Inflammatory macrophage treated with lipopolysaccharide for 4 hours (primary cell): ENCODE results near the gene ASB18.

Experiments
- DNase-seq: peaks from one replicate; pipeline ENCODE4 v3.0.0-alpha.2; 2020

Gene ASB18

DNA sequence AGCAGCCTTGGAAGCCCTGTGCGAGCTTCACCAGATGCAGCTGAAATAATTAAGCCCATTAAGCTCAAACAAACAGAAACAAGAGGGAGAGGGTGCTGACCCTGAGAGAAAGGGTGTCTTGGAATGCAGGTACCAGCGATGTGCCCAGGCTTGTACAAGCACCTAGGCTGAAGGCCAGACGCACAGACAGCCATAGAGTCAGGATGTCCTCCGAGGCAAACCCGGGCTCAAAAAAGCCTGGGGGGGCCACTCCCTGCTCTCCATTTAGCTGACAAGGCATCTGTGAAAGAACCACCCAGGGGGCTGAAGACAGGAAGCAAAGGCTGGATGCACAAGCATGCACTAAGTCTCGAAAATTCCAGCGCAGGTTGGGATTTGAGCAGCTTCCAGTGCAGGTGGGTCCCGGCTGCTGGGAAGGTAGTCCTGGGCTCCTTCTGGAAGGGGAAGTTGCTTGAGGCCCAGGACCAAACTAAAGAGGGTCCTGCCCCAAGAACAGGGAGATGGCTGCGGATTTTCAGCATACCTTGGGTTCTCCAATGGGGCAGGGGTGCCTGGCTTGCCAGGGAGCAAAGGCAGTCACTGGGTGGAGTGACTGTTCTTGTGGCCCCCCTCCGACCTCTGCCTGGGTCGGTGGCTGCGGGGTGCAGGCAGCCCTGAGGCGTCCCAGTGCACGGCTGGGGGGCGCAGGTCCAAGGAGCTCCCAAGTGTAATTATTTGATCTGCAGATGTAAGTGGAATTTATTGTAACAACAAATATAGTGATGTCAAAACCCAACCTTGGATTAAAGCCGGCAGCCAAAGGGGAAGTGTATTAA is 102.0 kb downstream of the ASB18 start:
- no peak for DNase-seq

DNA sequence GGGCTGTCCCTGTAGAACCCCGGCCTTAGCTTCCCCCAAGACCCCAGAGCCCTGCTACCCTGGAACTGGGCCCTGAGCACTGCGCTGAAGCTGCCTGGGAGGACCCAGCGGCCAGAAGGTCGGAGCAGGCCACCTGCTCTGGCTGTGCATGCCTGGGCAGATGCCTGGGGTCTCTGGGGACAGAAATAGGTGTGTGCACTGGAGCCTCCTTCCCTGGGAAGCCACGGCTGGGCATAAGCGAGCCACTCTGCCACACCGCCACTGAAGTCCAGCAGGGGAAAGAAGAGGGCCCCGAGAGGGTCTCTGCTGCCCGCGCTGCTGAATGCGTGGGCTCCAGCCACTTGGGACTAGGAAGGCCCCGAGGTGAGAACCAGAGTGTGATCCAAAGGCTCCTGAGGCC is 102.7 kb downstream of the ASB18 start:
- DNase-seq = no peak

DNA sequence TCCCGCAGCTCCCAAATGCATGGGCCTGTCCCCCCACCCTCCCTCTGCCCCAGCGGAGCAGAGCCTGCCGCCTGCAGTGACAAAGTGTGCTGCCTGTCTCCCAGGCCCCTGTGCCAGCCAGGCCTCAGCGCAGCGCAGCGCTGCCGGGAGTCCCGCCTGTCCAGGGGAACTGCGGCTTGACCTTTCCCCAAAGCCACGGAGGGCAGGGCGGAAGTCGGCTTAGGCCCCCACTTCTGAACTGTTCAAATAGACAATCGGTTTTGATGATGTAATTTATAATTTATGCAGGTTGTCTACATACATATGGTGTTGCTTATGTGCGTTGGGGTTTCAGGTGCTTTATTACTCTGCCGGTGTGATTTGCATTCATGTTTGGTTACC is 103.1 kb downstream of the ASB18 start:
- DNase-seq = no peak

DNA sequence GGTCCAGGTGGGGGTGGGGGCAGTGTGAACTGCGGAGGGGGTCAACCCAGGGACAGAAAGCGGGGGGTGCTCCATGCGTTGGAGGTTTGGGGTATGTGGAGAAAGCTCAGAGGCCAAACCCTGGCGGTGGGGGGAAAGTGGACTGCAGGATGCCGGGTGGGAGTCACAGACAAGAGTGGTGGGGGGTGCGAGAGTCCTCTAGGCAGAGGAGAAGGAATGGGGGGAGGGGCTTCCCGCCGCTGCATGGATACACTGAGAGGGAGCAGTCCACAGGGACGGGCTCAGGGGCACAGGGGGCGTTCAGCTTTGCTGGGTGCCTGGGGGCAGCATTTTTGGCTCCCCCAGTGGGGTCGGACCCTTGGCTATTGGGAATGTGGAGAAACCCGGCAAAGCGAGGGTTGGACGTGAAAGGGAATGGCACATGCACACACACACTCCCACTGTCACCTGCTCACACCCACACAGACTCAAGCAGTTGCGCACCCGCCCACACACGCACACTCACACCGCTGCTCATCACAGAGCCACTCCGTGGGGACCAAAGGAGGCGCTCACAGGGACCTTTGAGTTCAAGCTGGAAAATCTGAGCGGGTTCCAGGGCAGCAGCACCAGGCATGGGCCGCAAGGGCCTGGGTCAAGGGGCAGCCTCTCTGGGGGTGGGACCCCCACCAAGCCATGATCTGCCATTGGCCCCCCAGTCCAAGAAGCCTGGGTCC is 103.7 kb downstream of the ASB18 start:
- no peak for DNase-seq

DNA sequence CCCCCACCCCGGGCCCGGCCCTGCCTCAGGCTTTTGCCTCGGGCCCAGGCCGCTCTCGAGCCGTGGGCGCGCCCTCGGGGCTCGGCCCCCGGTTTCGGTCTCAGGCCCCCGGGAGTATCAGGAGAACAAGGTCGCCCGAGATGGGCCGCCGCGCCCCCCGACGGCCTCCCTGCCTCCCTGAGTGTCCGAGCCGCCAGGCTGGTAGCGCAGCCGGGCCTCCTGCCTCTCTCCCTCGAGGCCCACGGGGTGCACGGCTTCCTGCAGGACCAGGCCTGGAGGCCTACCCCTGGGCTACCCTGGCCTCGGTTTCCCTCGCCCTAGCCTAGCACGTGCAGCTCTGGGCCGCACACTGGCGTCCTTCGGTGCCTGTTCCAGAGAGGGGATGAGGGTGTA is 104.4 kb downstream of the ASB18 start:
- DNase-seq = no peak

DNA sequence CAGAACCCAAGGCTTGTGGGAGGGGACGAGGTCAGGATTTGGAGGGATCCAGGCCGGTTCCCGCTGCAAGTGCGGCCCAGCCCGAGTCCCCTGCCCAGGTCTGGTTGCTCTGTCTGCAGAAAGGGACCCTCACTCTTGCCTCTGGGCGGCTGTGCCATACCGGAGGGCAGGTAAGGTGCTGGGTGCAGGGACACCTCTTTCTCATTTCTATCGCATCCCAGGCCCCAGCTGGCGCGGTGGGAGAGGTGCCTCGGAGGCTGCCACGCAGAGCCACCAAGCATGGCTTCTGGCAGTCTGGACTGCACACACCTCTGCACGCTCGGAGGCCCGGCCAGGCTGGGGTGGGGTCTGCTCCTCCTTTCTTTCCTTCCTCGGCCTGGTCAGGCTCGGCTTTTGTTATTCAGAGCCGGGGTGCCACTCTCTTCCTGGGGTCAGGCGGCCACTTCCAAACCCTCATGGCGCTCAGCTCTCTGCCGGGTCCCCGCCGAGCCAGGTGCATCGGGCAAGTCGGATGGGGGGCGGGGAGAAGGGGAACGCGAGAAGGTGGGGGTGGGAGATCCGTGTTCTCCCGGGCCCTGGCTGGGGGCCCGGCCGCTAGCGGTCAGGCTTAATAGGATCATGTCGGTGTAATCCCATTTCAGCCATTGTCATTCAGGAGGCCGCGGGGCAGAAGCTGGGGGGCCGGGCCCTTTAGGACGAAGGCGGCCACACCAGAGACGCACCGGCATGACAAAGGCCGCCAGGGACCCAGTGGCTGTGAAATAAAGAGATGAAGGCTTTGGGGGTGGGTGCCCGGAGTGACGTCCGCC is 105.0 kb downstream of the ASB18 start:
- no peak for DNase-seq

DNA sequence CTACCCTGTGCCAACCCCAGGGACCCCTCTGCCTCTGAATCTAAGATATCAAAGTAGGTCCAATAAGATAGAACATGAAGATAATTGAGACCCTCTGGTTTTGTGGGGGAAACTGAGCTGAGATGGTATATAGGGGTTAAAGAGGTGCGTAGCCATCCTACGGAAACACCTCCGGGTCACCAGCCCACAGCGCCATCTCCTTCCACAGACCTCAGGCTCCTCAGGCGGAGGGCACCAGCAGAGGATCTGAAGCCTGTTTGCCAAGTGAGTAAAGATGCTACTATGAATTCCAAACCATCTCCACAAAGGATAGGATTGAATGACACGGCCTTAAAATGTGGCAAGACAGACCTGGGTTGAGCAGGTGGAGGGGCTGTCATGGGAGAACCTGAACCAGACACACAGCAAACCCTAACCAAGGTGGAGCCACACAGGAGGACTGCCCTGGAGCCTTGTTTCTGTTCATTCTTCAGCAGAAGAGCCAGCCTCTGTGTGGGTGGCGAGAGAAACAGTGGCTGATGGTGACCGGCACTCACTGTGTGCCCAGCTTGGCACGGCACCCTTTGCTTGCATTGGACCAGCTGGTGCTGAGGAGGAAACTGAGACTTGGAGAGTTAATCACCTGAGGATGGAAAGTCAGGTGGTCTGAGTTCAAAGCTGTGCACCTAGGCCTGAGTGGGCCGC is 106.2 kb downstream of the ASB18 start:
- DNase-seq = no peak

DNA sequence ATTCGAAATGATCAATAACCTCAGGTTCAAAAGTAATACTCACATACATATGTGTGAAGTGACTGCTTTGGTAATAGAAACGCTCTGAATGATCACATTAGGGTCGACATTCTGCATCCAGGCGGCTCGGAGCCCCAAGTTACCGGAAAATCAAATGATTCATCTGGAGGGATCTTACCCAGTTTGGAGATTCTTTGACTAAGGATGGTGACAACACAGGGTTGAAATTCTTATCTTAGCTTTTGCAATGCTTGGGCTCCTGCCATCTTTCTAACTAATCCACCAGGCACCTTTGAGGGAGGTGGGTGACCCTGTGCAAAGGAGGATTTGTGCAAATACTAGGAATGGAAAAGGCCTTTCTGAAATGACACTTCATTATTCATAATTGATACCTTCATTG is 106.8 kb downstream of the ASB18 start:
- DNase-seq = no peak

DNA sequence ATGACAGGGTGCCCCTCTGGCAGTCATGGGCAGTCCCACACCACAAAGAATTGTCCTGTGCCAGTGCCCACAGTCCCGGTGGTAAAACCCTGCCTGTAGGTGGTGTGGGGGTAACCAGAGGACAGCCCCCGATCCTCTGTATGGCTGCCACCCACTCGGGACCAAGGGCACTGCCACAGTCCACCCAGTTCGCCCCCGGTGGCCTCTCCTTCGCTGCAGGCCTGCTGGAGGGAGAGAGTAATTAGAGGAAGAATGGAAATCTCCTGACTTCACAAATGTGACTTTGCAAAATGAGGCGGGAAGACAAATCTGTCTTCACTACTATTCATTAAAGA is 107.4 kb downstream of the ASB18 start:
- no peak for DNase-seq

DNA sequence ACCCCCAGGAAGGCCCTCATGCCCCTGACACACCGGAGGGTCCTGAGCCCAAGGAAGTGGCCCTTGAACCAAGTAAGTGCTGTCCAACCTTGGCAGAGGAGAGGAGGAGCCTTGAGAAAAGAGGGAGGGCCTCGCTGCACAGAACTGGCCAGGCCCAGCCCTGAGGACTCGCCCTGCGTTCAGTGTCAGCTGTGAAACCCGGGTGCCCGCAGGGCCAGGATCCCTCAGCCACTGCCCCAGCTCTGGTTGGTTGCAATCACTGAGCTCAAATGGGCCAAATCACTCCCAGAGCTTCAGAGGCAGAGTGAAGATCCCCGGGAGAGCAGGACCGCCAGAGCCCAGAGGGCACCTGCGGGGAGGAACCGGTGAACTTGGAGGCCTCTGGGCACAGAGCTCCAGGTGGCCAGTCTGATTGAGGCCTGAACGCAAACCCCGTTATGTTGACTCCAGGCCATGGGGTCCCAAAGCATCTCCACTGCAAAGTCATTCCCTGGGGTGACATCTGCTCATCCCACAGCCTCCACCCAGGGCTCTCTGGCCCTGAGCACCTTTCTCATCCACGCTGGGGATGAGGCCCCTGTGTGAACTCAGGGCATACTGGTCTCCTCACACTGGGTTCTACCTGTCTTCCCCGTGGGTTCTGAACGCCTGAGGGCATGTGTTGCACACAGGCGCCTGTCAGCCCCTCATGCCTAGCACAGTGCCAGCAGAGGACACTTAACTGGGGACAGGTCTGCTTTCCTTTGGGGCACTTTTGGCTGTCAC is 107.9 kb downstream of the ASB18 start:
- DNase-seq = no peak

DNA sequence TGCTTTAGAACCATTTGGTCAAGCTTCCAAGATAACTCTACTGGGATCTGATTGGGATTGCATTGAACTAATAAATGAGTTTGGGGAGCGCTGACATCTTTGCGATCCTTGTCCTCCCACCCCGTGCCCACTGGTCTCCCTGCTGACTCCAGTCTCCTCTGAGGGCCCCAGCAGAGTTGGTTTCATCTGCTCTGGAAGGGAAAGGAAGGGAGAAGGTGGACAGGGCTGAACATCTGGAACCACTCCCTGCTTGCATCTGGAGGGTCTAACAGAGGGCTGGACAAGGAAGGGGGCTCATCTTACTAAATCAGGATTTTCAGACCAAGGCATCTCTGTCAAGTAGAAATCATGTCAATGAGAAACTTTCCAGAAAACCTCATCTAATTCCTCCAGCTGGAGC is 108.8 kb downstream of the ASB18 start:
- DNase-seq = no peak

DNA sequence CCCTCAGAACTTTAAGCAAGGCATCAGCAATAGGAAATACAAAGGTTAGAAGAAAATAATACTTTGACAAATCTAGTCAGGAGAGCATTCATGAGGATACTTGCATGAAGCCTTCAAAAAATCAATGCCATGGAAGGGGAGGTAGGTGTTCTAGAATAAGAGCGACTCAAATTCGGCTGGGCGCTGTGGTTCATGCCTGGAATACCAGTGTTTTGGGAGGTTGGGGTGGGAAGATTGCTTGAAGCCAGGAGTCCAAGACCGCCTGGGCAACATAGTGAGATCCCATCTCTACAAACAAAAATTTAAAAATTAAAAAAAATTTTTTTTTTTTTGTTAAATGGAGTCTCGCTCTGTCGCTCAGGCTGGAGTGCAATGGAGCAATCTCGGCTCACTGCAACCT is 117.8 kb downstream of the ASB18 start:
- no peak for DNase-seq

DNA sequence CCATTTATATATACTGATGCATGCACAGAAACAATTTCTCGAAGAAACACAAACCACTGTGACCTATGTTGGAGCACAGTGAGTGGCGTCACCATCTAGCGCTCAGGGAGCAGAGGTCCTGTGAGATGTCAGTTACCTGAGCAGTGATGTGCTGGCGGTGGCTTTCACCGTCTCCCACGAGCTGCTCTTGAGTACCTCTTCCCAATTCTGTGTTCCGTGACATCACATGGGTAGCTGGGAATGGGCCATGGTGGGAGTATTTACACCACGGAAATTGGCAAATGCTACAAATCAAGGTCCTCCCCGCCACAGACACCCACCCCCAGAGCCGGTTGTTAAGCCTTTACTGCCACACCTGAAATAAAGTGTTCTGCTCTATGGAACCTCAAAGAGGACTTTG is 120.4 kb downstream of the ASB18 start:
- DNase-seq = no peak
